ENCODE measurements around the gene BICD2. TPM values are rescaled to one million over a fixed set of nuclear protein-coding genes. Genes with fewer than 3 reads are reported as not detected.

The BICD2 gene
- total and polyA plus RNA-seq, 12 donors, result 22.5 to 41.8 (median 33.2) TPM

- TF ChIP-seq, protein P1, sequence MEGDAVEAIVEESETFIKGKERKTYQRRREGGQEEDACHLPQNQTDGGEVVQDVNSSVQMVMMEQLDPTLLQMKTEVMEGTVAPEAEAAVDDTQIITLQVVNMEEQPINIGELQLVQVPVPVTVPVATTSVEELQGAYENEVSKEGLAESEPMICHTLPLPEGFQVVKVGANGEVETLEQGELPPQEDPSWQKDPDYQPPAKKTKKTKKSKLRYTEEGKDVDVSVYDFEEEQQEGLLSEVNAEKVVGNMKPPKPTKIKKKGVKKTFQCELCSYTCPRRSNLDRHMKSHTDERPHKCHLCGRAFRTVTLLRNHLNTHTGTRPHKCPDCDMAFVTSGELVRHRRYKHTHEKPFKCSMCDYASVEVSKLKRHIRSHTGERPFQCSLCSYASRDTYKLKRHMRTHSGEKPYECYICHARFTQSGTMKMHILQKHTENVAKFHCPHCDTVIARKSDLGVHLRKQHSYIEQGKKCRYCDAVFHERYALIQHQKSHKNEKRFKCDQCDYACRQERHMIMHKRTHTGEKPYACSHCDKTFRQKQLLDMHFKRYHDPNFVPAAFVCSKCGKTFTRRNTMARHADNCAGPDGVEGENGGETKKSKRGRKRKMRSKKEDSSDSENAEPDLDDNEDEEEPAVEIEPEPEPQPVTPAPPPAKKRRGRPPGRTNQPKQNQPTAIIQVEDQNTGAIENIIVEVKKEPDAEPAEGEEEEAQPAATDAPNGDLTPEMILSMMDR (IDR thresholded peaks at IDR 0.05), result peak; percentile 76 to 98 (median 94)
- WGBS, 2 donors, result 33 to 34% methylated on average over 4 of the region's 4 CpGs
- no peak overlapping the region for H3K4me3 ChIP-seq
- H3K27me3 ChIP-seq, result no peaks in the 10 kb centered on the region
- peak overlapping the region in 7 of 10 donors; percentile 30 to 79 (median 57) for H3K27ac ChIP-seq
- peak; percentile 26 to 73 (median 54) for ATAC-seq
- DNase-seq, result peak; percentile 72 to 76
- no peaks in the 10 kb centered on the region for H3K9me3 ChIP-seq
- peaks cover 6 to 33% (median 22%) of the 10 kb centered on the region in 9 donors for H3K4me1 ChIP-seq
- peaks cover 3 to 99% (median 56%) of the 10 kb centered on the region in 9 donors for H3K36me3 ChIP-seq
- intact Hi-C loops (cut with DNase I), result loop anchor here (1.0 to 5.0 kb wide), 8 partner anchors 44 to 76 kb away; partner anchors contain the start of genes BICD2 (in 1 of the 10) and IPPK (in 1 of the 10)
These were observed 48.1 kb downstream of the BICD2 start for GRCh38 chr9:92716557-92716956.

DNA sequence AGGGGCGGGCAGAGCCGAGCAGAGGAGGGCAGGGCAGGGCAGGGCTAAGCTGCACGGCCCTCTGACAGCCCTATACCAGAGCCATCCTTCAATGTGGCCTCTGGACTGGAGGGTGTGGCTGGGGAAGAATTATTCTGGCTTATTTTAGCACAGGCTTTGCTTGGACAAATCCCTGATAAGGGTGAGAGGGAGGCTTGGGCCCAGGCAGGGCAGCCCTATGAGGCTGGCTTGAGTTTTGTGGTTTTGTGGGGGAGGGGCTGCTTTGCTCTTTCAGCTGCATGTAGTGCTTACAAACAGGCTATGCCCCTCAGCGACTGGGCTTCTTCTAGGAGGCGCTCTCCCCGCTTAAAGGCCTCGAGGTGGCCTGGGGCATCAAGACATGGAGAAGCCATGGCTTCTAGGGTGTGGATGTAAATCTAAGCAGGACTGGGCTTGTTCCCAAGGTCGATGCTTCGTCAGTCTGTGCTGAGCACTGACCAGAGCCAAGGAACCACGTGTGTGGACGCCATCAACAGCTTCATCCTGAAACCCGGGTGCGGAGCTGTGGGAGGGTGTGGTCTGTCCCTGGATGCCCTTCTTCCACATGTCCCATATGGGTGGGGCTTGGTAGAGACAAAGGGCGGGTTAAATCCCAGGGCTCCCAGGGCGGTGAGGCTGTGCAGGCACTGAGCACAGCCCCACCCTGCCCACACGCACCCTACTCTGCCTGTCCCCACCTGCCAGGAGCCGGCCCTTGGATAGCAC is 49.0 kb downstream of the BICD2 start:
- peak; percentile 56 to 82 (median 72) for ATAC-seq
- intact Hi-C loops (cut with DNase I), result loop anchor here (1.0 to 5.0 kb wide), 8 partner anchors 43 to 77 kb away; partner anchors contain the start of genes BICD2 (in 1 of the 10) and IPPK (in 1 of the 10)
- H3K36me3 ChIP-seq, result peaks cover 0 to 99% (median 52%) of the 10 kb centered on the region in 9 donors

GRCh38 chr9:92714787-92715487 is 49.7 kb downstream of the BICD2 start:
- peak; percentile 22 to 77 (median 47) for ATAC-seq
- Histone ChIP-seq H3K9me3 (no peaks in the 10 kb centered on the region), H3K4me3 (peak overlapping the region in 1 of 10 donors; percentile 4), H3K27me3 (no peaks in the 10 kb centered on the region), H3K36me3 (peaks cover 0 to 99% (median 47%) of the 10 kb centered on the region in 9 donors), H3K4me1 (peaks cover 6 to 37% (median 22%) of the 10 kb centered on the region in 9 donors), H3K27ac (peak overlapping the region in 8 of 10 donors; percentile 9 to 79 (median 52))
- peak in 1 of 2 donors; percentile 73 for DNase-seq
- intact Hi-C loops (cut with DNase I), result loop anchor here in 6 of 10 donors (5.0 kb wide), 4 partner anchors 43 to 77 kb away; partner anchors contain the start of genes IPPK (in 3 of the 6) and BICD2 (in 1 of the 6)
- 72 to 74% methylated on average over 34 of the region's 34 CpGs for WGBS, 2 donors
- TF ChIP-seq, protein P1 (IDR thresholded peaks at IDR 0.05), result no peak

More for the DNA sequence above, 49.0 kb downstream of the BICD2 start:
- TF ChIP-seq, protein P1 (IDR thresholded peaks at IDR 0.05), result no peak
- Histone ChIP-seq H3K27me3 (no peaks in the 10 kb centered on the region), H3K4me3 (no peak overlapping the region), H3K27ac (peak overlapping the region in 8 of 10 donors; percentile 30 to 79 (median 56)), H3K9me3 (no peaks in the 10 kb centered on the region), H3K4me1 (peaks cover 6 to 37% (median 22%) of the 10 kb centered on the region in 9 donors)
- peak; percentile 47 to 53 for DNase-seq
- 36 to 42% methylated on average over 17 of the region's 17 CpGs for WGBS, 2 donors

GRCh38 chr9:92714016-92714415 is 50.6 kb downstream of the BICD2 start:
- Histone ChIP-seq H3K4me3 (no peak overlapping the region), H3K9me3 (no peaks in the 10 kb centered on the region), H3K27me3 (no peaks in the 10 kb centered on the region), H3K27ac (no peak overlapping the region), H3K4me1 (peaks cover 6 to 37% (median 22%) of the 10 kb centered on the region in 9 donors), H3K36me3 (peaks cover 0 to 99% (median 38%) of the 10 kb centered on the region in 9 donors)
- DNase-seq, result no peak
- WGBS, 2 donors, result 99 to 100% methylated on average over 3 of the region's 3 CpGs
- intact Hi-C loops (cut with DNase I), result loop anchor here in 2 of 10 donors (5.0 kb wide), 1 partner anchor 42 kb away; the partner anchor contains the start of gene IPPK (in 2 of the 2)
- ATAC-seq, result no peak
- TF ChIP-seq, protein P1 (IDR thresholded peaks at IDR 0.05), result no peak

Measured in heart right ventricle (tissue), 16 donors.